Fibroblast of the aortic adventitia (primary cell): ENCODE data around the gene ZNF485. TPM values are rescaled to one million over a fixed set of nuclear protein-coding genes. Genes with fewer than 3 reads are reported as not detected.
A peak's percentile ranks its signal among the peaks of the same experiment; 100 is the strongest.
"Not testable (repeated sequence)": the region's sequence is repeated elsewhere in the genome, so short reads cannot be mapped to it uniquely, and the experiment has no call there.

ENCODE experiments used
- DNase-seq: peaks from one replicate; pipeline ENCODE4 v3.0.0-alpha.2; 2010; ENCODE audit warnings: low read depth
- H3K4me3 ChIP-seq: 2 replicates; pipeline ENCODE4 v1.5.1; 2011; ENCODE audit warnings: low read depth, mild to moderate bottlenecking, control low read depth, low read length, moderate library complexity
- total RNA-seq: library from RNA; depleted of rRNA; stranded (reverse); fragments of >200 nt; gene quantifications from 2 replicates; pipeline ENCODE4 v1.2.3, GENCODE V29; 2012; ENCODE audit warnings: low replicate concordance
- TF ChIP-seq, protein P1 (sequence below): IDR thresholded peaks from 2 replicates; pipeline ENCODE4 v1.5.1; 2011; ENCODE audit warnings: mild to moderate bottlenecking, low read length, control low read depth, inconsistent platforms; ENCODE audit not compliant: insufficient read depth

The ZNF485 gene
- total RNA-seq, 1 donor: 3.8 TPM

GRCh38 chr10:43591303-43591904 is 14.8 kb upstream of the ZNF485 start:
- DNase-seq: no peak
- TF ChIP-seq, protein P1, sequence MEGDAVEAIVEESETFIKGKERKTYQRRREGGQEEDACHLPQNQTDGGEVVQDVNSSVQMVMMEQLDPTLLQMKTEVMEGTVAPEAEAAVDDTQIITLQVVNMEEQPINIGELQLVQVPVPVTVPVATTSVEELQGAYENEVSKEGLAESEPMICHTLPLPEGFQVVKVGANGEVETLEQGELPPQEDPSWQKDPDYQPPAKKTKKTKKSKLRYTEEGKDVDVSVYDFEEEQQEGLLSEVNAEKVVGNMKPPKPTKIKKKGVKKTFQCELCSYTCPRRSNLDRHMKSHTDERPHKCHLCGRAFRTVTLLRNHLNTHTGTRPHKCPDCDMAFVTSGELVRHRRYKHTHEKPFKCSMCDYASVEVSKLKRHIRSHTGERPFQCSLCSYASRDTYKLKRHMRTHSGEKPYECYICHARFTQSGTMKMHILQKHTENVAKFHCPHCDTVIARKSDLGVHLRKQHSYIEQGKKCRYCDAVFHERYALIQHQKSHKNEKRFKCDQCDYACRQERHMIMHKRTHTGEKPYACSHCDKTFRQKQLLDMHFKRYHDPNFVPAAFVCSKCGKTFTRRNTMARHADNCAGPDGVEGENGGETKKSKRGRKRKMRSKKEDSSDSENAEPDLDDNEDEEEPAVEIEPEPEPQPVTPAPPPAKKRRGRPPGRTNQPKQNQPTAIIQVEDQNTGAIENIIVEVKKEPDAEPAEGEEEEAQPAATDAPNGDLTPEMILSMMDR: no peak
- H3K4me3 ChIP-seq: no peak overlapping the region

GRCh38 chr10:43594944-43595589 is 11.2 kb upstream of the ZNF485 start:
- peak; percentile 49 for DNase-seq
- peak overlapping the region; percentile 35 for H3K4me3 ChIP-seq
- TF ChIP-seq, protein P1: no peak

- TF ChIP-seq, protein P1: no peak
- no peak for DNase-seq
- H3K4me3 ChIP-seq: no peak overlapping the region
Observed at GRCh38 chr10:43595739-43596298, 10.4 kb upstream of the ZNF485 start.

- TF ChIP-seq, protein P1: no peak
- no peak overlapping the region for H3K4me3 ChIP-seq
- DNase-seq: no peak
Observed at GRCh38 chr10:43596546-43596945, 9.7 kb upstream of the ZNF485 start.

DNA sequence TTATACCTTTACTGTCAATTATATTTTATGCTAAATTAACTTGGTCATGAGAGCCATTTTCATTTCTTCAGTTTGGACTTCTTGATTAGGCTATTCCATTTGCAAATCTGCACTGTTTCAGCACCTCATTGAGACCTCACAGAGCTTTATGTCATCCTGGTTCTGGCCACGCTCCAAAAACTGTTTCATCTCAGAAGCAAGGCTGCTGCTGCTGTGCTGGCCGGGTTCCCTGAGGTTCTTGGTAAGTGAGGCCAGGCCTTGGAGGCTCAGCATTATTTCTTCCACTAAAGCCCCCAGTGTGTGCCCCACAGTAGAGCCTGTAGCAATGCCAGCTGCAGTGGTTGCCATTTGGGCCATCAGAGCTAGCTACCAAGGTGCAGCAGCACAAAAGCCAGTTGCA is 7.8 kb upstream of the ZNF485 start:
- peak; percentile 29 for DNase-seq
- TF ChIP-seq, protein P1: no peak

GRCh38 chr10:43599333-43599732 is 6.9 kb upstream of the ZNF485 start:
- no peak for DNase-seq
- TF ChIP-seq, protein P1: no peak

More for the DNA sequence above, 7.8 kb upstream of the ZNF485 start:
- H3K4me3 ChIP-seq: no peak overlapping the region

GRCh38 chr10:43601576-43601975 is 4.7 kb upstream of the ZNF485 start:
- H3K4me3 ChIP-seq: not testable (repeated sequence)

More at GRCh38 chr10:43599333-43599732, 6.9 kb upstream of the ZNF485 start:
- no peak overlapping the region for H3K4me3 ChIP-seq

More at GRCh38 chr10:43601576-43601975, 4.7 kb upstream of the ZNF485 start:
- not testable (repeated sequence) for DNase-seq
